ENCODE measurements around the gene PER2. TPM values are rescaled to one million over a fixed set of nuclear protein-coding genes. Genes with fewer than 3 reads are reported as not detected.

PER2 gene
- total RNA-seq, 1 donor from 2014 or later: 3.6 TPM

- DNase-seq: peak; percentile 60
- intact Hi-C loops (cut with DNase I): no loop called here
- peak; percentile 63 for ATAC-seq (ENCODE audit: poor library complexity)
Measured at GRCh38 chr2:238225911-238226697, 62.3 kb downstream of the PER2 start.

DNA sequence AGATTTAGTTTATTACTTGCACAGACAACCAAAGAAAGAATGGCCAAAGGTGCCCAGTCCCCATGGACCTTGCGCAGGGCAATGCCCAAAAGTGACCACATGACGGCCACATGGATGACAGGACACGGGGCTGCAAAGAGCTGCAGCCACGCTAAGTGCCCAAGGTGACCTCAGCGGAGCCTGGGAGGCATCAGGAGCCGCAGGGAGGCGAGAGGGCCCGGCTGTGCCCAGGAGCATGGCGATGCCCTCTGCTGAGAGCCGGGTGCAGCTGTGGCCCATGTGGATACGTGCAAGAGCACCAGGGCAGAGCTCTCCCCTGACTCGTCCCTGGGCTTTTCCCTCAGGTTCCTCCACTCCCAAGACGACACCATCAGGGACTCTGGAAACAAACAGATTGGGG lies 63.3 kb downstream of the PER2 start:
- ATAC-seq (ENCODE audit: poor library complexity) (no peak), DNase-seq (no peak)
- intact Hi-C loops (cut with DNase I): no loop called here

GRCh38 chr2:238224356-238225035 lies 63.9 kb downstream of the PER2 start:
- intact Hi-C loops (cut with DNase I): no loop called here
- no peak for ATAC-seq (ENCODE audit: poor library complexity)
- no peak for DNase-seq

GRCh38 chr2:238220892-238221521 lies 67.4 kb downstream of the PER2 start:
- peak; percentile 38 for ATAC-seq (ENCODE audit: poor library complexity)
- intact Hi-C loops (cut with DNase I): no loop called here
- DNase-seq: no peak

DNA sequence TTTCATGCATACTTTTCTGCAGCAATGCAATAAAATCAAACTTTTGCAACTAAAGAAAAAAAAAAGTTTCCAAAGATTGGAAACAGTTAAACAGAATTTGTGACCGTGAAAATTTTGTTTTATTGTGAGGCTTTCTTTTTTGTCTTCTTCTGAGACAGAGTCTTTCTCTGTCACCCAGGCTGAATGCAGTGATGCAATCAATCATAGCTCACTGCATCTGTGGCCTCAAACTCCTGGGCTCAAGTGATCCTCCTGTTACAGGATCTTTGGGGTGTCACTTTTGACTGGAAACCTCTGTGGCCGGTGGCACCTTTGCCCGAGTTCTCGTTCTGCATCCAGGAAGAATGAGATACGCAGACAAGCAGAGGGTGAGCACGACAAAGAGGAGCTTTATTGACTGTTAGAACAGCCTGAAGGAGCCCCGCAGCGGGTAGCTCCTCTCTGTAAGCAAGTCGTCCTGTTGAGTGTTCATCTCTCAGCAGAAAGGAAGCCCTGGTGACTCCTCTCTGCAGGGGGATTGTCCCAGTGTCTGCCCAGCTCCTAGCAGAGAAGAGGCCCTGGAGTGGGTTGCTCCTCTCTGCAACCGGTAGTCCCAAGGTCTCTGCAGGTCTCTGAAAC lies 68.0 kb downstream of the PER2 start:
- DNase-seq (no peak), ATAC-seq (ENCODE audit: poor library complexity) (no peak)
- intact Hi-C loops (cut with DNase I): no loop called here

DNA sequence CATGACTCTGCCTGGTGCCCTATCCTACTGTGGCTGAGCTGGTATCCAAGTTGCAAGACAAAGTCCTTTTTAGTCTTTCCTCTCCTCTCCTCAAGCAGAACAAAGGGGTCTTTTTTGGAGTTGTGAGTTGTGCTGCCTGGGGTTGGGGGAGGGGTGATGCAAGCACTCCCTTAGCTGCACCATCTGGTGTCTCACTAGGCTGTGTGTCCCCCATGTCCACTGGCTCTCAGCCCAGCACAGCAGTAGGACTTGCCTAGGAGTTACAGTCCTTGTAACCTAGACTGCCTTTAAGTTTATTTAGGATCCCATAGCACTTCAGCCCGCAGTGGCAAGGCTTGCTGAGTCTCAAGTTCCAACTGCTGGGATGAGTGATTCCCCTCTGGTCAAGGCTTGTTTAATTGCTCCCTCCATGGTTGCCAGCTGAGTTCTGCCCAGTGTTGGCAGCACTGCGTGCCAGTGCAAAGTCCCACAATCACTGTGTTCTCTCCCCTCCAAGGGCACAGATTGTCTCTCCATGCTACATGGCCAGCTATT lies 71.7 kb downstream of the PER2 start:
- intact Hi-C loops (cut with DNase I): no loop called here
- no peak for DNase-seq
- ATAC-seq (ENCODE audit: poor library complexity): peak; percentile 92

GRCh38 chr2:238207006-238207405 lies 81.4 kb downstream of the PER2 start:
- DNase-seq (no peak), ATAC-seq (ENCODE audit: poor library complexity) (no peak)
- intact Hi-C loops (cut with DNase I): no loop called here

DNA sequence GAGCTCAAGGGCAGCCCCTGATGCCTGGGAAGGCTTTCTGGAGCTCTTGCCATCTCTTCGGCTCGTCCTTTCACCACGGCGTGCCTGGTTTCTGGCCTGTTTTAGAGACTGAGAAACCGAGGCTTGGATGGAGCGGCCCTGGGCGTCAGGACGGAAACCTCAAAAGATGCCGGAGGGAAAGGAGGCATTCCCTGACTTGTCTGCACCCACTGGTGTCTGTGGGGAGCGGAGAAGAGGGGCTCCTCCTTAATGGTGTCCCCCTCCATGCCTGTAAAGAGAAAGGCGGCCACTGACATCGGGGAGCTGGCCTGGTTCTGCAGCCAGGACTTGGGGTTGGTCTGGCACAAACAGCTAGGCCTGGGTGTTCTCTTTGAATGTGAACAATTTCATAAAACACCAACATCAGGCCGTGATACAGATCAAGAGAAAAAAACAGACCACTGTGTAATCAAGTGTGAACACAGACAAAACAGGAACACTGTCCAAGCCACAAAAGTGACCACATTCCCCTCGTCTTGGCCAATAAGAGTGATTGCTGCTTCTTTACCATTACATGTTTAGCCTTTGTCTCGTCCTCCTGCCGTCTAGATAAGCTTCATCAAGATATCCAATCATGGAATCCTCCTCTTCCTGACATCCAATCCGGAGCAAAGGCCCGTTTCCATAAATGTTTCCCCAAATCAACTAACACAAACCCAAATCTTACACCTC lies 84.3 kb downstream of the PER2 start:
- intact Hi-C loops (cut with DNase I): no loop called here
- ATAC-seq (ENCODE audit: poor library complexity) (peak; percentile 5), DNase-seq (no peak)

DNA sequence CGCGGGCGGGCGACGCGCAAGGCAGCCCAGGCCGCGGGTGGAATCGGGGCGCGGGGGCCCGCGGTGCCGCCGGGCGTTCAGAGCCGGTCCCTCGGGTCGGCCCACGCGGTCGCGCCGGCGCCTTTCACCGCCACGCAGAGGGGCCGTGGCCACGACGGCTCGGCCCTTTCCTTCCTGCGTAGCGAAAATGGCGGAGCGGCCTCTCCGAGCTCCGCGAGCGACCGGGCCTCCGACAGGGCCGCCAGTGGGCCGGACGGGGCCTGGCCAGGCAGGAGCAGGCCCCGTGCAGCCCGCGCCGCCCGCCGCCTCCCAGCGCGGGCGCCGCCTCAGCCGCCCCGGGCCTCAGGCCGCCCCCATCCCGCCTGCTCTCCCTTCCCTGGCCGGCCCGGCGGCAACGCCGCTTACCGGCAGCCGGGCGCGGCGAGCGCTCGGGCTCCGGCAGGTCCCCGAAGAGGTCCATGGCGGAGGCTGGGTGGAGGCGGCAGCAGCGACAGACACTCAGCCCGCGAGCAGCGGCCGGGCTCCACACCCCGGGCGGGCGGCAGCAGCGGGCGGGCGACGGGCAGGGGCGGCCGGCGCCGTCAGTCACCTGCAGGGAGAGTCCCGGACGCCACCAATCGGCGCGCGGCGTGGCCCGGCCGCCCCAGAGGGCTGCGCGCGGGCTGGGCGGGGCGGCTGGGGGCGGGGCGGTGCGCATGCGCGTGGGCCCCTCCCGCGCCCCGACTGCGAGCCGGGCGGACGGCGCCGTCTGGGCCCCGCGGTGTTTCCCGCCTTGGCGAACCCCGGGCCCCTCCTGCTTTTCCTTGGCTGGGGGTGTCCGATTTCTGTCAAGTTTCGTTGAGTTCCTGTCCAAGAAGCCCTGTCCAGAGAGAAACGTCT lies 85.1 kb downstream of the PER2 start, which contains the start of gene ILKAP:
Gene ILKAP, minus strand, starts transcription at position 602 of the 879 bp plus-strand sequence. Its CDS starts 142 bp downstream, at position 460.
- peak; percentile 93 for DNase-seq
- ATAC-seq (ENCODE audit: poor library complexity): peak; percentile 99
- intact Hi-C loops (cut with DNase I): no loop called here

- ATAC-seq (ENCODE audit: poor library complexity) (no peak), DNase-seq (no peak)
- intact Hi-C loops (cut with DNase I): no loop called here
Measured at GRCh38 chr2:238202326-238203093, 85.9 kb downstream of the PER2 start.

Other genes starting within 250 kb of the PER2 start
- gene SCLY, start 227.6 kb downstream of the PER2 start, total RNA-seq: 8.6 TPM
- gene ESPNL, start 188.3 kb downstream of the PER2 start, total RNA-seq: not detected
- 20.0 TPM for gene KLHL30, start 149.9 kb downstream of the PER2 start, total RNA-seq
- not detected for gene ERFE, start 129.6 kb downstream of the PER2 start, total RNA-seq
- 23.8 TPM for gene ILKAP, start 84.9 kb downstream of the PER2 start, total RNA-seq
- 2.5 TPM for gene HES6, start 48.6 kb downstream of the PER2 start, total RNA-seq
- gene TRAF3IP1, start 31.9 kb upstream of the PER2 start, total RNA-seq: 13.6 TPM
- gene ASB1, start 138.3 kb upstream of the PER2 start, total RNA-seq: 69.8 TPM

Data from Right ventricle myocardium superior (tissue), 1 donor.